ENCODE data around the gene RABGGTB.
"Not testable (repeated sequence)": the region's sequence is repeated elsewhere in the genome, so short reads cannot be mapped to it uniquely, and the experiment has no call there.

Gene RABGGTB

DNA sequence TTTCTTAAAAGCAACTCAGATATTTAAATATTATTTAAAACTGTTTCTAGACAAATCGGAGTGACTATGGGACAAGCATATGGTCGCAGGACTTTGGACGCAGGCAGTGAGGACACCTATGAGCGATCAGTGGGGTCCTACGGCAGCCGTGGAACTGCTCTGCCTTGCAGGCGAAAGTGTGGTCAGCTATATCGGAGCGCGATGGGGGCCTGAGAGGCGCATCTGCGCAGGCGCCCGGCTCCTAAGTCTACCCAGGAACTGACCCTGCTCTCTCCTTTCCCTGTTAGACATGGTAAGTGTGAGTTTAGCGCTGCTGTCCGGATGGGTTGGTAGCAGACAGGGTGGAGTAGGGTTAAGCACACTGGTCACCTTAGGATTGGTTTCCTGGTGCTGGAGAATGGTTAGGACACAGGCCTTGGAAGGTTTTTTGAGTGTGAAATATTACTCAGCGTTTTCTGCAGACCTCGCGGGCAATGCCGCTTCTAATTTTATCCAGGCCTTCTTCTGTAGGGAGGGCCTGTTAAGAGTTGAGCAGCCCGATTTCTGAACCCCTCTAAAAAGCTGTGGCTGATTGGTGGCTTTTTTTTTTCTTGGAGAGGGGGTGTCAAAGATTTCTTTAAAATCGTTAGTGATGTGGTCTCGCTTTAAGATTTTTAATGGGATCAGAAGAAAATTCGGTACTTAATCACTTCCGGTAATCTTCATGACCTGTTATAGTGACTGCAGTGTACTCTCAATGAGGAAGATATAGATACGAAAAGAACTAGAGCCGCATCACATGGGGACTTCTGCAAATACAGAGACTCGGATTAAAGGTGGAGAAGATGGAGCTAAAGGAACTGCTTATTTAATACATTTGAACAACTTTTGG is at the start of gene RABGGTB:
TSS of gene RABGGTB (plus strand) at position 274 of the 871 bp plus-strand sequence. CDS start at position 290, 16 bp downstream.
- peak; percentile 94 for DNase-seq

DNA sequence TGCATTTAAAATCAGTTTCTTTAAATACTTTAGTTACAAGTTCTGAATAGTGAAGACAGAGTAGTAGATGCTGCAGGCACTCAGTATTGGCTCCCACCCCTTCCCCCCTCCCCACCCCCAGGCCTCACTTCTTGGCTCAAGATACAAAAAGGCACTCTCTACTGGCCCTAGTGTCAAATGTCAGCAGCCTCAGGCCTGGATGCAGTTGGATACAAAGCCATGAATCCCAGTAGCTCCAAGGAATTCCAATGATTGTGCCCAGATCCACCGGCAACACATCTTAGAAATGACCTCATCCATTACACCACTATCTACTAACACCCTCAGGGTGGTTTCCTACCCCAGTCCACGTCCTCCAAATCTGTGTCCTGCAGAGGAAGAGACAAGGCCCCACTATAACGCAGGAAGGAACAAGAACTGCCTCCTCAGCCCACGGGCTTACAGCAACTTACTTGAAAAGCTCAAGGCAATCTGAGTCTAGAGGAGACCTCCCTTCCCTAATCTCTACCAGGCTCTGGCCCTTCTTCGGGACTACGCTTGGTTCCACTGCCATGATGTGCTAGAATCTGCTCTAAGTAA is 43.9 kb upstream of the RABGGTB start:
- no peak for DNase-seq

DNA sequence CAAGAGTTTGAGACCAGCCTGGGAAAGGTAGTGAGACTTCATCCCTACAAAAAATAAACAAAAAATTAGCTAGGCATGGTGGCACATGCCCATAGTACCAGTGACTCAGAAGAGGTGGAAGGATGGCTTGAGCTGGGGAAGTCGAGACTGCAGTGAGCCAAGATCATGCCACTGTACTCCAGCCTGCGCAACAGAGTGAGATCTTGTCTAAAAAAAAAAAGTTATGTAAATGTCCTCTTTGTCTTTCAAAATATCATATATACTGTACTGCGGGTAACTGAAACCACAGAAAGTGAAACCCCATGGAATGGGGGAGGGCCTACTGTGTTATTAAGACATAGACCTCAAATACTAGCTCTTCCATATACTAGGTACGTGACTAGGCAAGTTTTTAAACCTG is 40.8 kb upstream of the RABGGTB start:
- DNase-seq, result no peak

DNA sequence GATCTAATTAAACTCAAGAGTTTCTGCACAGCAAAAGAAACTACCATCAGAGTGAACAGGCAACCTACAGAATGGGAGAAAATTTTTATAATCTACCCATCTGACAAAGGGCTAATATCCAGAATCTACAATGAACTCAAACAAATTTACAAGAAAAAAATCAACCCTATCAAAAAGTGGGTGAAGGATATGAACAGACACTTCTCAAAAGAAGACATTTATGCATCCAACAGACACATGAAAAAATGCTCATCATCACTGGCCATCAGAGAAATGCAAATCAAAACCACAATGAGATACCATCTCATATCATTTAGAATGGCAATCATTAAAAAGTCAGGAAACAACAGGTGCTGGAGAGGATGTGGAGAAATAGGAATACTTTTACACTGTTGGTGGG is 28.8 kb upstream of the RABGGTB start:
- DNase-seq, result not testable (repeated sequence)

DNA sequence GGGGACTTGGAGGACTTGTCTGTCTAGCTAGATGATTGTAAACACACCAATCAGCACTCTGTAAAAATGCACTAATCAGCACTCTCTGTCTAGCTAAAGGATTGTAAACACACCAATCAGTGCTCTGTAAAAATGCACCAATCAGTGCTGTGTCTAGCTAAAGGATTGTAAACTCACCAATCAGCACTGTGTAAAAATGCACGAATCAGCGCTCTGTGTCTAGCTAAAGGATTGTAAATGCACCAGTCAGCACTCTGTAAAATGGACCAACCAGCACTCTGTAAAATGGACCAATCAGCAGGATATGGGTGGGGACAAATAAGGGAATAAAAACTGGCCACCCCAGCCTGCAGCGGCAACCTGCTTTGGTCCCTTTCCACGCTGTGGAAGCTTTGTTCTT is 27.5 kb upstream of the RABGGTB start:
- DNase-seq, result not testable (repeated sequence)

DNA sequence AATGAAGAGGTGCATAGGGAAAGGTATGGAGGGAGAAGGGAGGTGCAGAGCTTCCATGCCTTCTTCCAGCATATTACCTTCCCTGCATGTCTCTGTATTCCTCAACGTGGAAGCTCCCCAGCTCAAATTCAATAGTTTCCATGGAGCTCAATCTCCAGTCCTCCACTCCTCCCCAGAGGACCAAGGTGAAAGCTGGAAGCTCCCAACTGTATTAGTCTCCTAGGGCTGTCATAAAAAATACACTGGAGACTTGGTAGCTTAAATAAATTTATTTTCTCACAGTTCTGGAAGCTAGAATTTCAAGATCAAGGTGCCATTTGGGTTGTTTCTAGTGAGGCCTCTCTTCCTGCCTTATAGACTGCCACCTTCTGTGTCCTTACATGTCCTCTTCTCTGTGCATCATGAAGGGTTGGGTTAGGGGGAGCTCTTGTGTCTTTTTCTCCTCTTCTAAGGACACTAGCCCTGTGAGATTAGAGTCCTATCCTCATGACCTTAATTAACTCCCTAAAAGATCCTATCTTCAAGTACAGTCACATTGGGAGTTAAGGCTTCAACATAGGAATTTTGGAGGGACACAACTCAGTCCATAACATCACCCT is 21.9 kb upstream of the RABGGTB start:
- no peak for DNase-seq

DNA sequence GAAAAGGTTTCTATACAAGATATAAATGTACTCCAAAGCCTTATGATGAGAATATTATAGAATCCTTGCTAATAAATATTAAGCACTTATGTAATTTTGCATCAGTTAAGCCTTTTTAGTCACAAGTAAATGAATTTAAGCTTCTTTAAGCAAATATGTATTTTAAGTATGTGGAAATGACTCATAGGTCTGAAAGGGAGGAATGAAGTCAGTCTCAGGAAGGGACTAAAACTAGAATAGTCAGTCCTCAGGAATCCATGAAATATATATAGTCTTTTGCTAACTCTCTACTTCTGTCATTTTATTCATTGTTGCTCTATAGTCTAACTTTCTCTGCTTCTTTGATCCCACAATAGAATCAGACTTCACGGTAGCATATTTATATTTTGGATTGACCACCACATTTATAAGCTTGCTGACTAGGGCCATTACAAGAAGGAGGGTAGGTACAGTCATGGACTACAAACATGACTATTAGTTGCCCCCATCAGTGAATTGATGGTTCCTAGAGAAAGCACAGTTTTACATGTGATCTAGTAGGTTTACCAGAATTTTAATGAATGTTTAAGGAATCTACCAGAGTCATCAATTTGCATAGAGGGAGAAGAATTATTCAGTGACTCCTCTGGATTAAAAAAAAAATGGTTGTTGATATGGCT is 20.2 kb upstream of the RABGGTB start:
- no peak for DNase-seq

DNA sequence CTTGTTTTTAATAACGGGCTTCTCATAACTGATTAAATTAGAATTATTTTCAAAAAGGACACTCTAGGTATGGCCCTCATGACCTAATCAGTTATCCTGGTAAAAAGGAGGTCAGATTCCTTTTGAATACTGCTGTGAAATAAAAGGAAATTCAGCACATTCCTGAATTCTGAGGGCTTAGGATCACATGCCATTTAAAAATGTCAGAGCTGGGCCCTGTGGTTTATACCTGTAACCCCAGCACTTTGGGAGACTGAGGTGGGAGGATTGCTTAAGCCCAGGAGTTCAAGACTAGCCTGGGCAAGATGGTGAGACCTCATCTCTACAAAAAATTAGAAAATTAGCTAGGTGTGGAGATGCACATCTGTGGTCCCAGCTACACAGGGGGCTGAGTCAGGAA is 18.0 kb upstream of the RABGGTB start:
- no peak for DNase-seq

DNA sequence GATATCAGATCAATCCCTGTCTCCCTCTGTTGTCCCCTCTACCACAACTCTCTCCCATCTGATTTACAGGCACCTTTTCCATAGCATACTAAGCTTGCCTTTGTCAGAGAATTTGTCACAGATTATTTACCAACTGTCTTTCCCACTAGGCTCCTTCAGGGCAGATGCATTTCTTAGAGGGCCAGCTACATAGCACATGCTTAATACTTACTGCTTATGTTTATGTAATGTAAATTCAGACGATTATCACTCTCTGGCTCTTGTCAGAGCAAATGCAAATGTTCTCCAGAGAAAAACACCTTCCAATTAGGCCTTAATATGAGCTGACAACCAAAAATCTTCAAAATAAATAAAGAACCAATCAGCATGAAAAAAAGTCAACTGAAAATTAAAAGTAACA is 15.3 kb upstream of the RABGGTB start:
- no peak for DNase-seq

DNA sequence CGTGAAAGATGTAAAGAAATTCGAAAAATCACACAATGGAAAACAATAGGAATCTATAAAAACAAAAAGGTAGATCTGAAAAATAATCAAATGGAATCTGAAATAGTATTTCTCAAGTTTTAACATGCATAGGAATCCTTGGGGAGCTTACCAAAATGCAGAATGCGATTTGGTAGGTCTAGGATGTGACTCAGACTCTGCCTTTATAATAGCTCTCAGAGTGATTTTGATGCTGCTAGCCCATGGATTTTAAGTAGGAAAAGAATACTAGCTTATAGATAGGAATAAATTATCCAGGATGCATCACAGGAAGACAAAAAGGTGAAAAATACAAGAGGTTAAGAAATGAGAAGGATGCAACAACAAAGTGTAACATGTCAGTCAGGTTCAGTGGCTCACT is 14.1 kb upstream of the RABGGTB start:
- DNase-seq, result no peak

DNA sequence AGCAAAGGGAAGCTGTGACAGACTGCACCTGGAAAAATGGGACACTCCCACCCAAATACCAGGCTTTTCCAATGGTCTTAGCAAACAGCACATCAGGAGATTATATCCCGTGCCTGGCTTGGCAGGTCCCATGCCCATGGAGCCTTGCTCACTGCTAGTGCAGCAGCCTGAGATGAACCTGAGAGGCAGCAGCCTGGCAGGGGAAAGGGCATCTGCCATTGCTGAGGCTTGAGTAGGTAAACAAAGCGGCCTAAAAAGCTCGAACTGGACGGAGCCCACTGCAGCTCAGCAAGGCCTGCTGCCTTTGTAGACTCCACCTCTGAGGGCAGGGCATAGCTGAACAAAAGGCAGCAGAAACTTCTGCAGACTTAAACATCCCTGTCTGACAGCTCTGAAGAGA is 8.2 kb upstream of the RABGGTB start:
- DNase-seq, result not testable (repeated sequence)

DNA sequence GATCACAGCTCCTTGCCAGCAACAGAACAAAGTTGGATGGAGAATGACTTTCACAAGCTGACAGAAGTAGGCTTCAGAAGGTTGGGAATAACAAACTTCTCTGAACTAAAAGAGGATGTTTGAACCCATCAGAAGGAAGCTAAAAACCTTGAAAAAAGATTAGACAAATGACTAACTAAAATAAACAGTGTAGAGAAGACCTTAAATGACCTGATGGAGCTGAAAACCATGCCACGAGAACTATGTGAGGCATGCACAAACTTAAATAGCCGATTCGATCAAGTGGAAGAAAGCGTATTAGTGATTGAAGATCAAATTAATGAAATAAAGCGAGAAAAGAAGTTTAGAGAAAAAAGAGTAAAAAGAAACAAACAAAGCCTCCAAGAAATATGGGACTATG is 7.4 kb upstream of the RABGGTB start:
- DNase-seq, result not testable (repeated sequence)

DNA sequence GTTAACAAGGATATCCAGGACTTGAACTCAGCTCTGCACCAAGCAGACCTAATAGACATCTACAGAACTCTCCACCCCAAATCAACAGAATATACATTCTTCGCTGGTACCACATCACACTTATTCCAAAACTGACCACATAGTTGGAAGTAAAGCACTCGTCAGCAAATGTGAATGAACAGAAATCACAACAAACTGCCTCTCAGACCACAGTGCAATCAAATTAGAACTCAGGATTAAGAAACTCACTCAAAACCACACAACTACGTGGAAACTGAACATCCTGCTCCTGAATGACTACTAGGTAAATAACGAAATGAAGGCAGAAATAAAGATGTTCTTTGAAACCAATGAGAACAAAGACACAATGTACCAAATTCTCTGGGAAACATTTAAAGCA is 5.9 kb upstream of the RABGGTB start:
- not testable (repeated sequence) for DNase-seq

DNA sequence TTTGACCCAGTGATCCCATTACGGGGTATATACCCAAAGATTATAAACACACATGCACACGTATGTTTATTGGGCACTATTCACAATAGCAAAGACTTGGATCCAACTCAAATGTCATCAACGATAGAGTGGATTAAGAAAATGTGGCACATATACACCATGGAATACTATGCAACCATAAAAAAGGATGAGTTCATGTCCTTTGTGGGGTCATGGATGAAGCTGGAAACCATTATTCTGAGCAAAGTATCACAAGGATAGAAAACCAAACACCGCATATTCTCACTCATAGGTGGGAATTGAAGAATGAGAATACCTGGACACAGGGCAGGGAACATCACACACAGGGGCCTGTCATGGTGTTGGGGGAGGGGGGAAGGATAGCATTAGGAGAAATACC is 2.1 kb upstream of the RABGGTB start:
- not testable (repeated sequence) for DNase-seq

DNA sequence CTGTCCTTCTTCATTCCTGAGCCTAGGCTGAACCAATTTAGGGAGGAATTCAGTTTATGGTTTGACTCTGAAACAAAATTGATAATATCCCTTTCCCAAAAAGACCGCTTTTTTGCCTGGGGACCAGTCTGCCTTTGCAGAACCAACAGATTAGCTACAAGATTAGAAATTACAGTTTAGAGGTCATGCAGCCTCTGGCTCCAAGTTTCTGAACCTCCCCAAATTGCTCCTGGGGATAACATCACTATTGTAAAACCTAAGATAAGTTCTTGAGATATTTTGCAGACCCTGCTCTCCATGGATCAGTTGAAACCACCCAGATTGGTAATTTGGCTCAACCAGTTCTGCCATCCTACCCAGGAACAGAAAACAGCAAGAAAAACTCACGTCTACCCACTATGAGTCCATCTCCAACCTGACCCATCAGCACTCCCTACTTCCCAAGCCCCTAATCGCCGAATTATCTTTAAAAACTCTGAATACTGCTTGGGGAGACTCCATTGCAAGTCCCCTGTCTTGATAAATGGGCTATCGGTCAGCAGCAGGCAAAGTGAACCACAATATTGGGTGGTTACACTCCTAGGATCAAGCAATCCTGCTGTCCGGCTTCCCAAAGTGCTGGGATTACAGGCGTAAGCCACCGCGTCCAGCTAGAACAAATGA is 605 bp upstream of the RABGGTB start:
- DNase-seq, result no peak

DNA sequence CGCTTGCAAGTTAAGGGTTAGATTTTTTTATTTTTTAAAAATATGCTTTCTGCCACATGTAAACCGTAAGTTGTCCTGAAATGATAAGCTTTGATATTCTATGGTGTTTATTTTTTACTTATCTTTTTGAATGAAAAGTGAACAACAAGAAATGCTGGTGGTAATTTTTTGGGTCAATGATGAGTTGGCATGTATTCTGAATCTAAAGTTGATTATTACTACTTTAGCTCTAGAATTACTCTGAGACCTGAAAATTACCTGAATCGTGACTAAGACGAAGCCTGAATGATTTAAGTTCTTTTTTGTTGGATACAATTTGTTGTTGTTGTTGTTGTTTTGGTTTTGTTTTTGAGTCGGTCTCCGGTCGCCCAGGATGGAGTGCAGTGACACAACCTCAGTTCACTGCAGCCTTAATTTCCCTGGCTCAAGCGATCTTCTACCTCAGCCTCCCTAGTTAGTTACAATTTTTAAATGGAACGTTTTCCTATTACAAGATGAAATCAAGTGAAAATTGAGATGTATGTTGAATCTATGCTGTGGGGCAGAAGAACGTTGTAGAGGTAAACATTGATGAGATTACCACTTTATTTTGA is 941 bp downstream of the RABGGTB start:
- no peak for DNase-seq

DNA sequence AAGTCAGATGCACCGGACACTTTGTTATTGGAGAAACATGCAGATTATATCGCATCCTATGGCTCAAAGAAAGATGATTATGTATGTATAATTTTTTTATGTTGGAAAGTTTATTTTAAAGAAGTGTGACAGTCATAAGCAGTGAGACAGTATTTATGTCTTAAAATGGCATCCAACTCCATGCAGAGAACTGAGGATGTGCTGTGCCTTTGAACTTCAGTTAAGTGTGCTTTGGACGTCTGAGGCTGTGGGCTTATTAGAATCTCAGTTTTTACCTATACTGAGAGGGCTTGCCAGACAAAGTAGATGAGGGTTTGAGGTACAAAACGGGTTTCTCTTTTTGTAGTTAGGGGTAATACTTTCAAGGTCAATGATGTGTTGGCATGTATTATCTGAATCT is 1.5 kb downstream of the RABGGTB start:
- no peak for DNase-seq

DNA sequence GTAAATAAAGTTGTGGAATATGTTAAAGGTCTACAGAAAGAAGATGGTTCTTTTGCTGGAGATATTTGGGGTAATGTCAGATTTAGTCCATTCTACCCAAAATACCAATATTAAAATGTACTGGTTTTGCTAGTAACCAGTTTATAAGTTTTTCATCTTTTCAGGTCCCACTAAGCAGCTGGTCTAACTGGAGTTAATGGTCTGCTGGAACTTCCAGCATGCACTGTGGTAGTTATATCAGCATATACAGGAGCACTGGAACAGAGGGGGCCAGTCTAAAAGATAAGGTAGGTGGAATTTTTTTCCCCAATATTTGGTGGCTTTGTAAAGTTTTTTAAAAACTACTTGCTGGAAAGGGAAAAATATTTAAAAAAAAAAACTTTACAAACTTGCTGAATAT is 3.9 kb downstream of the RABGGTB start:
- DNase-seq, result no peak

DNA sequence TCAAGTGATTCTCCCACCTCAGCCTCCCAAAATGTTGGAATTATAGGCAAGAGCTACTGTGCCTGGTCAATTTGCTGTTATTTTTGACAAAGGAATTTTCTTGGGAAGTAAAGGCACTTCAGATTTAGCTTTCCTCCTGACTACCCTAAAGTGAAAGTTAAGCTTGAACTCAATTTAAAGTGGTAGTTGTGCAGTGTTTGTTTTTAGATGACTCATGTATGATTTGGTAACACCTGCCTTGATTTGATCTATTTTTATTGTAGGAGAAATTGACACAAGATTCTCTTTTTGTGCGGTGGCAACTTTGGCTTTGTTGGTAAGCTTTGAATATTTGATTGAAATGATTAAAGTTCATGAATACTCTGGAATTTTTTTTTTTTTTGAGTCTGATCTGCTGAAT is 5.0 kb downstream of the RABGGTB start:
- no peak for DNase-seq

DNA sequence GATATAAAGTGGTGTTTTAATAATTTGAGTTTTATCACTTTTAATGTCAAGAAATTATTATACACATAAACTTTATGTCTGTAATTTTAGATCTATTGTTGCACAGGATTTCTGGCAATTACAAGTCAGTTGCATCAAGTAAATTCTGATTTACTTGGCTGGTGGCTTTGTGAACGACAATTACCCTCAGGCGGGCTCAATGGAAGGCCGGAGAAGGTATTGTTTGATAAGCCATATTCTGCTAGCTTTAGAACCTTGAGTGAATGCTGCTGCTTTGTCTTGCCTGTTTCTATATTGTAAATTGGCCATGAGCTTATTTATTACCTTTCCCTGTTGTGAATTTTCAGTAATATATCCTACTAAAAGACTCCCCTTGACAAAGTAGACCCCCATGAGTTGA is 6.0 kb downstream of the RABGGTB start:
- no peak for DNase-seq

DNA sequence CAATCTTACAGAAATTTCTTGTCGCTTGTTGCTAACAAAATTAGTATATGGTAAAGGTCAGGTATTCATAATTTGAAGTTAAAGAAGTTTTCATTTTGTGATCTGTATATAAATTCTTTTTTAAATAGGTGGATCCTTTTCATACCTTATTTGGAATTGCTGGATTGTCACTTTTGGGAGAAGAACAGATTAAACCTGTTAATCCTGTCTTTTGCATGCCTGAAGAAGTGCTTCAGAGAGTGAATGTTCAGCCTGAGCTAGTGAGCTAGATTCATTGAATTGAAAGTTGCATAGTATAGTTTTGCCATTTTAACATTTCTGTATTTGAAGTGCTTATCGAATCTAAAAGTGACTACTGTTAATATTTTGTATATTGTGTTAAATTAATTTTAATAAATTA is 8.3 kb downstream of the RABGGTB start:
- no peak for DNase-seq

DNA sequence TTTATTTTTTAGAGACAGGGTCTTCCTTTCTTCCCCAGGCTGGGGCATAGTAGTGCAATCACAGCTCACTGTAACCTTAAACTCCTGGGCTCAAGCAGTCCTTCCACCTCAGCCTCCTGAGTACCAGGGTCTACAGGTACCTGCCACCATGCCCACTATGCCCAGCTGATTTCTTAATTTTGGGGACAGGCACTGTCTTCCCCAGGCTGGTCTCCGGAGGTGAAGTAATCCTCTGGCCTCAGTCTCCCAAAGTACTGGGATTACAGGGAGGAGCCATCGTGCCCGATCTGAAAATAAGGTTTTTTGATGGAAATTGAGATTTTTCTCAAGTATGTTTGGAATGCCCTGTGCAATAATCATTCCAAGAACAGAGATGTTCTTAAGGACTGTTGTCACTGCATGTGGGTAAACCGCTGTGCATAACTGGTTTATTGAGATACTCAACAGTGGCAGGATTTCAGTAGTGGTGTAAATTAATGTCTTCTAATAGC is 9.7 kb downstream of the RABGGTB start:
- DNase-seq, result no peak
